Testis (tissue), 3 donors: ENCODE results near the gene PRCC. TPM values are rescaled to one million over a fixed set of nuclear protein-coding genes. Genes with fewer than 3 reads are reported as not detected.

ENCODE experiments used
- DNase-seq: peaks from one replicate; pipeline ENCODE4 v3.0.0-alpha.2; 2019
- H3K27ac ChIP-seq, 2 donors: fragments of 200-600 bp; sonication (generic); one replicate each; pipeline ENCODE4 v1.5.1; 2019
- H3K27me3 ChIP-seq: fragments of 200-600 bp; sonication (generic); one replicate; pipeline ENCODE4 v1.5.1; 2019
- H3K36me3 ChIP-seq: fragments of 200-600 bp; sonication (generic); one replicate; pipeline ENCODE4 v1.5.1; 2017; ENCODE audit warnings: low read depth; ENCODE audit errors: missing control alignments
- H3K4me1 ChIP-seq: fragments of 200-600 bp; sonication (generic); one replicate; pipeline ENCODE4 v1.5.1; 2019
- H3K4me3 ChIP-seq, 2 donors: fragments of 200-600 bp; sonication (generic); one replicate each; pipeline ENCODE4 v1.5.1; 2017 to 2019
- H3K9me3 ChIP-seq: fragments of 200-600 bp; sonication (generic); one replicate; pipeline ENCODE4 v1.5.1; 2017
- CTCF ChIP-seq, 3 experiments: fragments of 450-650 bp in 2 of 3; fragments of 200-600 bp in 1 of 3; sonication (generic) in 1 of 3; IDR thresholded peaks; one replicate each; pipeline ENCODE4 v1.5.1; 2016 to 2019; ENCODE audit warnings: antibody characterized with exemption in 3 of 3, mild to moderate bottlenecking in 2 of 3, moderate library complexity in 1 of 3
- POLR2A ChIP-seq: fragments of 450-650 bp; IDR thresholded peaks from one replicate; pipeline ENCODE4 v1.6.1; 2017; ENCODE audit warnings: antibody characterized with exemption, mild to moderate bottlenecking, moderate library complexity
- WGBS, 2 donors: methylation state at CpG; one replicate each; pipeline ENCODE4 v1.1.5; 2018; 5-methylcytosine and 5-hydroxymethylcytosine counted together
- intact Hi-C: fragments of 100-400 bp; cut with DNase I; formaldehyde crosslinking; loops from one replicate; pipeline ENCODE4 v1.15.1; 2023; ENCODE audit warnings: low total_unique reads
- polyA plus RNA-seq: library from polyadenylated mRNA; stranded (reverse); fragments of 350-450 nt; fragmentation: Illumina TruSeq; extraction: RNeasy Lipid Tissue Mini Kit (QIAGEN cat#74804); gene quantifications from one replicate; pipeline ENCODE4 v1.2.3, GENCODE V29; 2014; ENCODE audit warnings: low read depth, low replicate concordance; ENCODE audit not compliant: insufficient read depth
- total RNA-seq, 2 donors: library from RNA; depleted of rRNA; stranded (reverse); fragments of >200 nt; gene quantifications; one replicate each; pipeline ENCODE4 v1.2.3, GENCODE V29; 2016

PRCC gene
- total and polyA plus RNA-seq, 3 donors from 2014 or later = 53.3 to 68.3 (median 62.0) TPM

- Histone ChIP-seq H3K9me3 (no peaks in the 10 kb centered on the region), H3K27me3 (no peaks in the 10 kb centered on the region), H3K4me1 (peaks cover 13% of the 10 kb centered on the region), H3K4me3 (no peak overlapping the region), H3K27ac (peak overlapping the region in 1 of 2 donors; percentile 20), H3K36me3 (no peaks in the 10 kb centered on the region)
- DNase-seq = peak; percentile 48
- intact Hi-C loops = no loop called here
- TF ChIP-seq CTCF (IDR thresholded peaks at IDR 0.05) (no peak), POLR2A (no peak)
- WGBS, 2 donors = 58 to 67% methylated on average over 5 of the region's 5 CpGs
Measured at GRCh38 chr1:156815307-156815826, 48.0 kb downstream of the PRCC start.

- Histone ChIP-seq H3K27me3 (no peaks in the 10 kb centered on the region), H3K4me3 (no peak overlapping the region), H3K9me3 (no peaks in the 10 kb centered on the region), H3K27ac (peak overlapping the region in 1 of 2 donors; percentile 32), H3K36me3 (no peaks in the 10 kb centered on the region), H3K4me1 (peaks cover 13% of the 10 kb centered on the region)
- WGBS, 2 donors = 72 to 74% methylated on average over 8 to 10 of the region's 10 CpGs
- no peak for DNase-seq
- TF ChIP-seq POLR2A (no peak), CTCF (IDR thresholded peaks at IDR 0.05) (no peak)
- intact Hi-C loops = no loop called here
Measured at GRCh38 chr1:156815961-156816422, 48.7 kb downstream of the PRCC start.

GRCh38 chr1:156816561-156817328, 49.4 kb downstream of the PRCC start, which contains the start of gene SH2D2A:
Gene SH2D2A (minus strand): TSS chr1:156816848. CDS start chr1:156816708, 140 bp downstream.
- Histone ChIP-seq H3K27me3 (no peaks in the 10 kb centered on the region), H3K27ac (peak within 1 kb of the TSS in 1 of 2 donors; percentile 32), H3K4me1 (peaks cover 13% of the 10 kb centered on the region), H3K4me3 (no peak within 1 kb of the TSS), H3K9me3 (no peaks in the 10 kb centered on the region), H3K36me3 (no peaks in the 10 kb centered on the region)
- TF ChIP-seq CTCF (IDR thresholded peaks at IDR 0.05) = no peak
- no peak for TF ChIP-seq POLR2A
- DNase-seq = peak; percentile 42
- WGBS, 2 donors = 67 to 76% methylated on average over 10 of the region's 10 CpGs
- intact Hi-C loops = no loop called here

- Histone ChIP-seq H3K9me3 (no peaks in the 10 kb centered on the region), H3K4me3 (no peak overlapping the region)
- WGBS, 2 donors = 76 to 82% methylated on average over 4 of the region's 4 CpGs
Measured at GRCh38 chr1:156821801-156822200, 54.5 kb downstream of the PRCC start.

More at GRCh38 chr1:156821801-156822200, 54.5 kb downstream of the PRCC start:
- no peaks in the 10 kb centered on the region for H3K27me3 ChIP-seq
- TF ChIP-seq POLR2A = no peak
- TF ChIP-seq CTCF (IDR thresholded peaks at IDR 0.05) = no peak
- no peaks in the 10 kb centered on the region for H3K36me3 ChIP-seq
- peaks cover 1% of the 10 kb centered on the region for H3K4me1 ChIP-seq
- intact Hi-C loops = no loop called here
- no peak for DNase-seq
- no peak overlapping the region for H3K27ac ChIP-seq
